ENCODE measurements around the gene ABHD12B.

- TF ChIP-seq CTCF (conservative IDR thresholded peaks at IDR 0.05) = no peak
- TF ChIP-seq EZH2 (IDR thresholded peaks at IDR 0.05; ENCODE audit: low read depth) = no peak
Observed at GRCh38 chr14:50937800-50938199, 65.9 kb downstream of the ABHD12B start.

Measured in PC-9 (cell line).